ENCODE results near the gene KLHL26. TPM values are rescaled to one million over a fixed set of nuclear protein-coding genes. Genes with fewer than 3 reads are reported as not detected.

KLHL26 gene
- polyA plus RNA-seq, 2 of the 4 experiments (the other 2 are of a cell fraction), result 1.1 to 2.0 TPM

- ChIA-PET POLR2A (no interaction called here), CTCF (interaction anchor here (1.4 kb wide), 1 partner anchor 97 kb away, joined by 8 read pairs; the partner anchor contains the start of gene REX1BD)
- H3K27ac ChIP-seq, result no peak overlapping the region
- H3K4me3 ChIP-seq, result no peak overlapping the region
- H3K4me2 ChIP-seq, result no peak overlapping the region
- no peak for DNase-seq (ENCODE audit: low read depth in 1 of 2, low spot score in 1 of 2)
- WGBS (ENCODE audit: missing lambda C conversion rate), result 80% methylated on average over 5 of the region's 5 CpGs
- no peak for FAIRE-seq
- ATAC-seq, result no peak
- peaks cover 14% of the 10 kb centered on the region for H3K4me1 ChIP-seq
- no peak for TF ChIP-seq CHD4 (IDR thresholded peaks at IDR 0.05; ENCODE audit: borderline replicate concordance)
- no peak for TF ChIP-seq RAD21 (conservative IDR thresholded peaks at IDR 0.05 in 1 of 2, IDR thresholded peaks at IDR 0.05 in 1 of 2)
- no peak for TF ChIP-seq CEBPB (IDR thresholded peaks at IDR 0.05)
- TF ChIP-seq E2F6 (IDR thresholded peaks at IDR 0.05; ENCODE audit: borderline replicate concordance, low read depth), result no peak
- no peak for TF ChIP-seq HEYL (CRISPR knock-in tag; IDR thresholded peaks at IDR 0.05)
- TF ChIP-seq USF2 (IDR thresholded peaks at IDR 0.05), result no peak
- H3K9me3 ChIP-seq, result no peaks in the 10 kb centered on the region
Measured at GRCh38 chr19:18685597-18686190, 48.9 kb downstream of the KLHL26 start.

- ChIA-PET CTCF (interaction anchor here (1.2 kb wide), 1 partner anchor 159 kb away, joined by 4 read pairs; no protein-coding TSS in a partner anchor), POLR2A (no interaction called here)
- ATAC-seq (no peak), FAIRE-seq (no peak), DNase-seq (ENCODE audit: low read depth in 1 of 2, low spot score in 1 of 2) (no peak)
- no peak overlapping the region for H3K27ac ChIP-seq
- no peak overlapping the region for H3K4me3 ChIP-seq
- WGBS (ENCODE audit: missing lambda C conversion rate), result 85% methylated on average over 15 of the region's 16 CpGs
- H3K4me2 ChIP-seq, result no peak overlapping the region
- H3K9me3 ChIP-seq, result no peaks in the 10 kb centered on the region
- peaks cover 11% of the 10 kb centered on the region for H3K4me1 ChIP-seq
- TF ChIP-seq FOSL2 (IDR thresholded peaks at IDR 0.05), result no peak
- TF ChIP-seq FOSL2 (CRISPR knock-in tag; IDR thresholded peaks at IDR 0.05), result no peak
- TF ChIP-seq HEYL (CRISPR knock-in tag; IDR thresholded peaks at IDR 0.05), result no peak
- no peak for TF ChIP-seq EHF (CRISPR knock-in tag; IDR thresholded peaks at IDR 0.05)
- TF ChIP-seq ZC3H11A (IDR thresholded peaks at IDR 0.05), result no peak
Measured at GRCh38 chr19:18687740-18688465, 51.1 kb downstream of the KLHL26 start.

- ChIA-PET POLR2A (no interaction called here), CTCF (no interaction called here)
- TF ChIP-seq FOSB (CRISPR knock-in tag; IDR thresholded peaks at IDR 0.05) (no peak), E2F6 (IDR thresholded peaks at IDR 0.05; ENCODE audit: borderline replicate concordance, low read depth) (no peak)
Measured at GRCh38 chr19:18696023-18696422, 59.2 kb downstream of the KLHL26 start.

GRCh38 chr19:18697680-18698079, 60.9 kb downstream of the KLHL26 start:
- TF ChIP-seq HDAC2 (IDR thresholded peaks at IDR 0.05) (no peak), BCL3 (IDR thresholded peaks at IDR 0.05) (no peak), E2F6 (IDR thresholded peaks at IDR 0.05; ENCODE audit: borderline replicate concordance, low read depth) (no peak), HMGXB4 (CRISPR knock-in tag; IDR thresholded peaks at IDR 0.05; ENCODE audit: borderline replicate concordance) (no peak), MYC (IDR thresholded peaks at IDR 0.05; ENCODE audit: borderline replicate concordance, low read length) (no peak)
- no peaks in the 10 kb centered on the region for H3K9me3 ChIP-seq
- POLR2A ChIA-PET, result no interaction called here
- CTCF ChIA-PET, result interaction anchor here (1.4 kb wide), 1 partner anchor 11 kb away, joined by 3 read pairs; no protein-coding TSS in a partner anchor
- FAIRE-seq (no peak), ATAC-seq (no peak), DNase-seq (ENCODE audit: low read depth in 1 of 2, low spot score in 1 of 2) (no peak)
- H3K4me2 ChIP-seq, result no peak overlapping the region
- 84% methylated on average over 3 of the region's 3 CpGs for WGBS (ENCODE audit: missing lambda C conversion rate)
- no peak overlapping the region for H3K27ac ChIP-seq
- H3K4me3 ChIP-seq, result no peak overlapping the region
- H3K4me1 ChIP-seq, result no peaks in the 10 kb centered on the region

More at GRCh38 chr19:18696023-18696422, 59.2 kb downstream of the KLHL26 start:
- no peak for DNase-seq (ENCODE audit: low read depth in 1 of 2, low spot score in 1 of 2)
- H3K27ac ChIP-seq, result no peak overlapping the region
- FAIRE-seq, result no peak
- no peaks in the 10 kb centered on the region for H3K9me3 ChIP-seq
- no peak for ATAC-seq
- H3K4me2 ChIP-seq, result no peak overlapping the region
- H3K4me1 ChIP-seq, result no peaks in the 10 kb centered on the region
- 98% methylated on average over 5 of the region's 12 CpGs for WGBS (ENCODE audit: missing lambda C conversion rate)
- H3K4me3 ChIP-seq, result no peak overlapping the region

Measured in A549 (cell line).